C4-2B (cell line): ENCODE data around the gene CASR.

Source experiments
- H3K27ac ChIP-seq: fragments of 450-650 bp; 2 replicates; pipeline ENCODE4 v1.5.1; 2017
- ZFX ChIP-seq: fragments of 450-650 bp; IDR thresholded peaks from 2 replicates; pipeline ENCODE4 v1.6.1; 2017
- TF ChIP-seq, protein P1 (sequence below): fragments of 450-650 bp; conservative IDR thresholded peaks from 2 replicates; pipeline ENCODE4 v1.5.1; 2017; ENCODE audit warnings: mild to moderate bottlenecking

CASR gene

DNA sequence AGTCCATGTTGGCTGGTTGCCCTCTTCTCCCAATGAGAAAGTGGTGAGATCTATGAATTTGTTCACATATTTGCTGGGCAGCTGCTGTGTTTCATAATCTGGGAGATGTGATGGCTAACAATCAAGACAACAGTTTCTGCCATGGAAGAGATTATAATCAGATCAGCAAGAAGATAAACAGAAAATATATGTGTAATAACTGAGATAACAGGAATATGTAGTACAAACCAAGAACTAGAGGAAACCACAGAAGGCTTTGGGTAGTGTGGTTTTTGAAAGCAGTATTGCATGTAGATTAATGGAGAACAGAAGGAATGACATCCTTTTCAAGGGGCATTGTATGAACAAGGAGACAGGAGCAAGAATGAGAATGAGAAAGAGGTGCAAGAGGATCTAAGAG is 129.4 kb downstream of the CASR start:
- no peak for TF ChIP-seq ZFX
- TF ChIP-seq, protein P1, sequence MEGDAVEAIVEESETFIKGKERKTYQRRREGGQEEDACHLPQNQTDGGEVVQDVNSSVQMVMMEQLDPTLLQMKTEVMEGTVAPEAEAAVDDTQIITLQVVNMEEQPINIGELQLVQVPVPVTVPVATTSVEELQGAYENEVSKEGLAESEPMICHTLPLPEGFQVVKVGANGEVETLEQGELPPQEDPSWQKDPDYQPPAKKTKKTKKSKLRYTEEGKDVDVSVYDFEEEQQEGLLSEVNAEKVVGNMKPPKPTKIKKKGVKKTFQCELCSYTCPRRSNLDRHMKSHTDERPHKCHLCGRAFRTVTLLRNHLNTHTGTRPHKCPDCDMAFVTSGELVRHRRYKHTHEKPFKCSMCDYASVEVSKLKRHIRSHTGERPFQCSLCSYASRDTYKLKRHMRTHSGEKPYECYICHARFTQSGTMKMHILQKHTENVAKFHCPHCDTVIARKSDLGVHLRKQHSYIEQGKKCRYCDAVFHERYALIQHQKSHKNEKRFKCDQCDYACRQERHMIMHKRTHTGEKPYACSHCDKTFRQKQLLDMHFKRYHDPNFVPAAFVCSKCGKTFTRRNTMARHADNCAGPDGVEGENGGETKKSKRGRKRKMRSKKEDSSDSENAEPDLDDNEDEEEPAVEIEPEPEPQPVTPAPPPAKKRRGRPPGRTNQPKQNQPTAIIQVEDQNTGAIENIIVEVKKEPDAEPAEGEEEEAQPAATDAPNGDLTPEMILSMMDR: no peak

DNA sequence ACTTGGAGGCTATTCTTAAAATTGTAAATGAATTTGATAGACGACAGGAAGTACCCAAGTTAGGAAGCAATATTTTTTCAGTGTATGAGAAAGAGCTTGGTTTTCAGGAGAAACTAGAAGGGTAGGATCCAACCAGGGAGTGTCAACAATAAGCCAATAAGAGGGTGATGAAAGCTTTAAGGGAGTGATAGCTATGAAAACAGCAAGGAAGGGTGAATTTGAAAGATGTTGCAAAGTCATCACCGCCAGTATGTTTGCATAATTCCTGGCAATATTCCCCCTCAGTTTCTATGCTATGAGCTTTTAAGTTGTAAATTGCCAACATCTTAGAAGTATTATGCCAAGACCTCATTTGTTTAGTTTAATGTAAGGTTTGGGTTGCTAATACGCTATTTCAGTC is 129.8 kb downstream of the CASR start:
- TF ChIP-seq, protein P1: no peak
- TF ChIP-seq ZFX: no peak
- no peak overlapping the region for H3K27ac ChIP-seq

More for the DNA sequence above, 129.4 kb downstream of the CASR start:
- no peak overlapping the region for H3K27ac ChIP-seq

DNA sequence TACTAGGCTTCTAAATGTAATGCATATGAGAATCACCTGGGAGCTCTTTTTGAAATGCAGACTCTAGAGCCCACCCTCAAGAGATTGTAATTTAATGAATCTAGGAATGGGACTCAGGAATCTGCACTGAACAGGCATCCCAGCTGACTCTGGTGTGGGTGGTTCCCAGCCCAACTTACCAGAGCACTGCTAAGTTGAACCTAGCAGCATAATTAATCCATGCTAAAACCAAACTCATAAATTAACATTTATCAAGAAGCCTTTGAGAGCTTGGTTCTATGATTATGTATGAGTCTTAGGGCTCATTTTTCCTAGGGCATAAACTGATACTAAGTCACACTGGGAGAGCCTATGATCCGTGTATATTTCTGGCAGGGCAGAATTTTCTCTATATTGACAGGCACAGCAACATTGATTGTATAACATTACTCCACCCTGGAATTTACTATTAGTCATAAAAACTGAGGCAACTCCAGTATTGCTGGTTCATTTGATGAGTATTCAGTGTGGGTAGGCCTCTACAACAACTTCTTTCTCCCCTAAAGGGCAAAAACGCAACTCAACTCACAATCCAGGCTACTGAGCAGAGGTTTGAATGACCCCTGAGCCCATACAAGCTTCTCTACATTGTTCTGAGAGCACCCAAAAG is 130.9 kb downstream of the CASR start:
- no peak overlapping the region for H3K27ac ChIP-seq
- TF ChIP-seq, protein P1: no peak
- TF ChIP-seq ZFX: no peak

DNA sequence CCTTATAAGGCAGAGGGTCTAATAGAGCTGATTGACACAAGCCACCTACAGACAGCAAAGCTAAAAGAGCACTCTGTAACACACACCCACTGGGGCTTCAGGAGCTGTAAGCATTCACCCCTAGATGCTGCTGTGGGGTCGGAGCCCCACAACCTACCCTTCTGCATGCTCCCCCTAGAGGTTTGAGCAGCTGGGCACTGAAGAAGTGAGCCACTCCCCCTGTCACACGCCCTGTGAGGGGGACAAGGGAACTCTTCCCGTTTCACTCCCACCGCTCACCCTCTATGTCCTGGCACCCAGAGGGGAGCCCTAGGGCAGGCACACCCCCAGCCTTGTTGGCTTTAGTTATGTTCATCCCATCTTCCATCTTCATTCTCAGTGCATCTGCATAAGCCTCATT is 132.2 kb downstream of the CASR start:
- H3K27ac ChIP-seq: no peak overlapping the region
- TF ChIP-seq ZFX: no peak
- TF ChIP-seq, protein P1: no peak

DNA sequence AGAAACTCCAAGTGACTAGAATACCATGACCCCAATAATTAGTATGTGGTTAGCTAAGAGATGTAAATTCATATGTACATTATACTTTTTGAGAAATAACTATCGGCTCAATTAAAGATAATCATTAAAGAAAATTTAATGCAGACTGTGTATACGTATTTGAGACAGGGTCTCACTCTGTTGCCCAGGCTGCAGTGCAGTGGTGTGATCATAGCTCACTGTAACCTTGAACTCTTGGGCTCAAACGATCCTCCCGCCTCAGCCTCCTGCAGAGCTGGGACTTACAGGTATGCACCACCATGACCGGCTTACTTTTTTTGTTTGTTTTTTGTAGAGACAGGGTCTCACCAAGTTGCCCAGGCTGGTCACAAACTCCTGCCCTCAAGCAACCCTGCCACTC is 132.9 kb downstream of the CASR start:
- TF ChIP-seq ZFX: no peak
- TF ChIP-seq, protein P1: no peak
- H3K27ac ChIP-seq: no peak overlapping the region

DNA sequence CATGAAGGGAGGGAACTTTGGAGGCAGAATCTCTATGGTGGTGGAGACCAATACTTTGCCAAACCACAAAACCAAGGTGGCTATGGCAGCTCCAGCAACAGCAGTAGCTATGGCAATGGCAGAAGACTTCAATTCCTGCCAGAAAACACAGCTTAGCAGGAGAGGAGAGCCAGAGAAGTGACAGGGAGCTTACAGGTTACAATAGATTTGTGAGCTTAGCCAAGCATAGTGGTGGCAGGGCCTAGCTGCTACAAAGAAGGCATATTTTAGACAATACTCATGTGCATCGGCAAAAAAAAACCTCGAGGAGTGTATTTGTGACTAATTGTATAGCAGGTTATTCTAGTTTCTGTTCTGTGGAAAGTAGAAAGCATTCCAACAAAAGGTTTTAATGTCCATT is 135.2 kb downstream of the CASR start:
- H3K27ac ChIP-seq: no peak overlapping the region
- no peak for TF ChIP-seq ZFX
- TF ChIP-seq, protein P1: no peak

DNA sequence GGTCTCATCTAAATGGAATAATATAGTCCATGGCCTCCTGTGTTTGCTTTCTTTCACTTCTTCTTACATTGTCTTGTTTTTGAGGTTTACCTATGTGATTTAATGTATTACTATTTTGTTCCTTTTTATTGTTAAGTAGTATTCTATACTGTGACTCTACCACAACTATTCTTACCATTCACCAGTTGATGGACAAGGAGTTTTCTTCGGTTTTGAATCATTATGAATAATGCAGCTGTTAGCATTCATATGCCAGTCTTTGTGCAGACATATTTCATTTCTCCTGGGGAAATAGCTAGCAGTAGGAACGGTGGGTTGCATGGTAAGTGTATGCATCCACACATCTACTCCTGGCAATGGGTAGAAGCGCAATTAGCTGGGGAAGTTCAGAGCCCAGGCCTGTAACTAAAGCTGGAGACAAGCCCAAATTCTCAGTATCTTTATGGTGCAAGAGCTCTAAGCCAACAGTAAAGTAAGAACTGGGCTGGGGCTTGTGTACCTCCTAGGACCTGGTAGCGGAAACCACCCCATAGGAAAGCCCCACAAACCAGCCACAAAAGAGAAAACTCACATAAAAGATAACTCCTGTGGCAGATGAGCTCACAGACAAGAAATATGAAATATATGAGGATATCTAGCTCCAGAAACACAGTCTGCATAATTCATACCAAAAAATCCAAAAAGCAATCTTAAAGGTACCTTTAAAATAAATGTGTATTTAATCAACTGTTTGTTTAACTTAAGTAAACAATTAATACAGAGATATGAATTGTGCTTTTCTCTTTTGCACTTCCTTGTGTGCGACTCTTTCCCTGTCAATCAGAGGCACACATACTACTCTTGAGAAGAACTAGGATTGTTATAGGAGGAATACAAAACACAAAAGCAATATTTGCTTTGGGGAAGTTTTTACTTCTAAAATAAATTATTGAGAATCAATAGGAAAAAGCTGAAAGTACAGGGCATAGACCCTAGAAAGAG is 138.9 kb downstream of the CASR start:
- no peak for TF ChIP-seq ZFX
- TF ChIP-seq, protein P1: no peak
- H3K27ac ChIP-seq: peak overlapping the region; percentile 60; the same call in 1 of the 2 replicates
